ACHN (cell line): ENCODE measurements around the gene KIF23.

Experiments
- DNase-seq: peaks from one replicate; pipeline ENCODE4 v3.0.0-alpha.2; 2015
- in situ Hi-C: cut with HindIII; loops from 2 replicates; pipeline ENCODE4 v1.10.0; 2017; ENCODE audit warnings: low sequenced_read_pairs, low pct_ligation_motif_present, low pct_unique_long_range_greater_than_20kb

KIF23 gene

GRCh38 chr15:69456208-69457166, 42.3 kb downstream of the KIF23 start:
- in situ Hi-C loops: no loop called here
- no peak for DNase-seq

- in situ Hi-C loops: no loop called here
- DNase-seq: no peak
Measured at GRCh38 chr15:69457304-69458280, 43.4 kb downstream of the KIF23 start.

- in situ Hi-C loops: no loop called here
- DNase-seq: no peak
Measured at GRCh38 chr15:69459066-69459465, 44.9 kb downstream of the KIF23 start.

GRCh38 chr15:69460481-69460880, 46.3 kb downstream of the KIF23 start:
- in situ Hi-C loops: no loop called here

GRCh38 chr15:69462030-69462492, 47.9 kb downstream of the KIF23 start:
- in situ Hi-C loops: no loop called here
- DNase-seq: no peak

More at GRCh38 chr15:69460481-69460880, 46.3 kb downstream of the KIF23 start:
- no peak for DNase-seq

- DNase-seq: peak; percentile 96
- in situ Hi-C loops: no loop called here
Measured at GRCh38 chr15:69462493-69463181, 48.5 kb downstream of the KIF23 start.

- DNase-seq: peak; percentile 28
- in situ Hi-C loops: no loop called here
Measured at GRCh38 chr15:69463182-69463756, 49.1 kb downstream of the KIF23 start.

- DNase-seq: no peak
- in situ Hi-C loops: no loop called here
Measured at GRCh38 chr15:69465253-69465652, 51.1 kb downstream of the KIF23 start.

GRCh38 chr15:69466733-69467132, 52.6 kb downstream of the KIF23 start:
- no peak for DNase-seq
- in situ Hi-C loops: no loop called here

GRCh38 chr15:69467636-69468035, 53.5 kb downstream of the KIF23 start:
- DNase-seq: no peak
- in situ Hi-C loops: no loop called here

GRCh38 chr15:69468241-69469121, 54.3 kb downstream of the KIF23 start:
- peak; percentile 81 for DNase-seq

GRCh38 chr15:69469467-69470201, 55.5 kb downstream of the KIF23 start:
- DNase-seq: no peak
- in situ Hi-C loops: no loop called here

More at GRCh38 chr15:69468241-69469121, 54.3 kb downstream of the KIF23 start:
- in situ Hi-C loops: no loop called here

- DNase-seq: no peak
- in situ Hi-C loops: no loop called here
Measured at GRCh38 chr15:69472046-69472445, 57.9 kb downstream of the KIF23 start.

GRCh38 chr15:69472562-69472961, 58.4 kb downstream of the KIF23 start:
- in situ Hi-C loops: no loop called here
- no peak for DNase-seq

GRCh38 chr15:69474291-69474690, 60.1 kb downstream of the KIF23 start:
- in situ Hi-C loops: no loop called here
- DNase-seq: no peak

- in situ Hi-C loops: no loop called here
- DNase-seq: peak; percentile 26
Measured at GRCh38 chr15:69474846-69475455, 60.8 kb downstream of the KIF23 start.
